Fibroblast of mammary gland (primary cell): ENCODE measurements around the gene LARGE1.

Source experiments
- DNase-seq: peaks from one replicate; pipeline ENCODE4 v3.0.0-alpha.2; 2010; ENCODE audit warnings: low read depth
- H3K4me3 ChIP-seq: 2 replicates; pipeline ENCODE4 v1.5.1; 2011; ENCODE audit warnings: low read depth, mild to moderate bottlenecking, low read length, moderate library complexity; ENCODE audit not compliant: control insufficient read depth
- TF ChIP-seq, protein P1 (sequence below): conservative IDR thresholded peaks from 2 replicates; pipeline ENCODE4 v1.5.1; 2011; ENCODE audit warnings: low read depth, low read length, inconsistent platforms; ENCODE audit not compliant: control insufficient read depth, insufficient read depth

Gene LARGE1

DNA sequence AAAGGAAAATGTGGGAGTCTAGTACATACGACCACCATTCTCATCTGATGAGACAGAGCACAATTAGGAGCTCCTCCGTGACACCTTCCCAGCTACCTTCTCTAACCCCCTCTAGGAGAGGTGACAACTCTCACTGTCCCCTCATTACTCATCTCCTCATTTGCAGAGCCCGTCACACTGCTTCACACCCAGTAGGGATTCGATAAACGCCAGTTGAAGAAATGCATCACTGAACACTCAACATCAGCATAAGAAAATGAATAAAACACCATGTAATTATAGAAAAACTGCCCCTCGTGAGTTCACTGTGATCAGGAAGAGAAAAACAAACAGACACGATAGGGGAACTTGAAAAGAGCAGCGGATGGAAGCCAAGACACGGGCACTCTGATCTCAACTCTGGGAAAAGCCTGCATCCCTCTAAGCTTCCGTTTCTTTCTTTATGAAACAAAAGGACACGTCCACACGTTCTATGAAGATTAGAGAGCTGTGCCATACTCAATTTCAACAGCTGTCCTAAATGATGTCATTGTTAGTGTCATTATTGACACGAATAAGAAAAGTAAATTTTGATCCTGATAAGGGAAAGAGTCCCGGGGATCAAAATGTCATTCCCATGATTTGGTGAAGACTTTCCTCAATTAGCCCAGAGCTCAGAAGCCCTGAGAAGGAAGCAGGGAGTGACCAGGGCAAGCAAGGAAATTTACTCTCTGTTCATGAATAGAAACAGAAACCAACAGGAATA is 356.9 kb downstream of the LARGE1 start:
- TF ChIP-seq, protein P1, sequence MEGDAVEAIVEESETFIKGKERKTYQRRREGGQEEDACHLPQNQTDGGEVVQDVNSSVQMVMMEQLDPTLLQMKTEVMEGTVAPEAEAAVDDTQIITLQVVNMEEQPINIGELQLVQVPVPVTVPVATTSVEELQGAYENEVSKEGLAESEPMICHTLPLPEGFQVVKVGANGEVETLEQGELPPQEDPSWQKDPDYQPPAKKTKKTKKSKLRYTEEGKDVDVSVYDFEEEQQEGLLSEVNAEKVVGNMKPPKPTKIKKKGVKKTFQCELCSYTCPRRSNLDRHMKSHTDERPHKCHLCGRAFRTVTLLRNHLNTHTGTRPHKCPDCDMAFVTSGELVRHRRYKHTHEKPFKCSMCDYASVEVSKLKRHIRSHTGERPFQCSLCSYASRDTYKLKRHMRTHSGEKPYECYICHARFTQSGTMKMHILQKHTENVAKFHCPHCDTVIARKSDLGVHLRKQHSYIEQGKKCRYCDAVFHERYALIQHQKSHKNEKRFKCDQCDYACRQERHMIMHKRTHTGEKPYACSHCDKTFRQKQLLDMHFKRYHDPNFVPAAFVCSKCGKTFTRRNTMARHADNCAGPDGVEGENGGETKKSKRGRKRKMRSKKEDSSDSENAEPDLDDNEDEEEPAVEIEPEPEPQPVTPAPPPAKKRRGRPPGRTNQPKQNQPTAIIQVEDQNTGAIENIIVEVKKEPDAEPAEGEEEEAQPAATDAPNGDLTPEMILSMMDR, result no peak
- no peak overlapping the region for H3K4me3 ChIP-seq
- no peak for DNase-seq

DNA sequence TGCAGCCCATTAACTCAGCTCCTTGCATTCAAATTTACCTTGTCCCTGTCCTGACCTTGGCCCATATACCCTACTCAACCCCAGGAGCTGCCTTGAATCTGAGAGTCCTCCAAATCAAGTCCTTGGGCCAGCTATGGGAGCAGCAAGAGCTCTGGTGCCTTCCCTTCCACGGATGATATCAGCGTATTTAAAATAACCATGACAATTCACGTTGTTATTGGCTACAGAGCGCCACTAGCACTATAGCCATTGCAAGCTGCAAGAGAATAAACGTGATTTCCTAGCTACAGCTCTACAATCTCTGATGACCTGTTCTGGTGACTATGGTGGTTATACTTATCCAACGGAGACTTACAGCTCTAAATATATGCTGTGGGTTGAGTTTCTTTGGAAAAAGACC is 357.8 kb downstream of the LARGE1 start:
- DNase-seq, result no peak
- TF ChIP-seq, protein P1, result no peak
- H3K4me3 ChIP-seq, result no peak overlapping the region

DNA sequence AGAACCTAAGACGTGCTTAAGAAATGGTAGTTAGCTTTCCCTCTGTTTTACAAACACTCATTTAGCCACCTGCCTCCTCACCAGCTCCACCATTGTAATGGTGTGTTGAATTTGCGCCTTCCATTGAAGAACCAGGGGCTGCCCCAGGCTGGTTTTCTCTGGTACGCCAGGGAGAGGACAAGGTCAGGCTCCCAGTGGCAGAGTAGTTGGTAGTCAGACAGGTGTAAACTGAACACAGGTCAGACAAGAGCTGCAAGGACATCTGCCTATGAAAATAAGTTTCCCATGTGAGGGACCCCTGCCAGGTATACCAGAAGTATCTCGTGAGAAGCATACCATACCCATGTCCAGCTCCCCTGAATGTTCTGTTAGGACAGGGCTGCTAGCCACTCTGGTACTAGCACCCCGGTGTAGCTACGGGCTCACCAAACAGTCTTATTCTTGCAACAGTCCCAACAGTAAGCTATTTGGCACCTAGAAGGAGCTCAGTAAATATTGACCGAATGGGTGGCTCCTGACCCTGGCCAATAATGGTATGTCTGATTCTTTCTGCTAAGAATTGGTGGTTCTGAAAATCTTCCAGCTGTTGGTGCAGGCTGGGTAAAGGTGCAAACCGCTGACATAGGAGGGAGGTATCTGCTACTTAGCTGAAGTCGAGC is 359.0 kb downstream of the LARGE1 start:
- DNase-seq, result no peak
- TF ChIP-seq, protein P1, result no peak
- H3K4me3 ChIP-seq, result no peak overlapping the region

- no peak overlapping the region for H3K4me3 ChIP-seq
- TF ChIP-seq, protein P1, result no peak
- DNase-seq, result no peak
Measured at GRCh38 chr22:33557836-33558235, 362.4 kb downstream of the LARGE1 start.

- DNase-seq, result no peak
- TF ChIP-seq, protein P1, result no peak
- H3K4me3 ChIP-seq, result no peak overlapping the region
Measured at GRCh38 chr22:33555814-33556522, 364.3 kb downstream of the LARGE1 start.

DNA sequence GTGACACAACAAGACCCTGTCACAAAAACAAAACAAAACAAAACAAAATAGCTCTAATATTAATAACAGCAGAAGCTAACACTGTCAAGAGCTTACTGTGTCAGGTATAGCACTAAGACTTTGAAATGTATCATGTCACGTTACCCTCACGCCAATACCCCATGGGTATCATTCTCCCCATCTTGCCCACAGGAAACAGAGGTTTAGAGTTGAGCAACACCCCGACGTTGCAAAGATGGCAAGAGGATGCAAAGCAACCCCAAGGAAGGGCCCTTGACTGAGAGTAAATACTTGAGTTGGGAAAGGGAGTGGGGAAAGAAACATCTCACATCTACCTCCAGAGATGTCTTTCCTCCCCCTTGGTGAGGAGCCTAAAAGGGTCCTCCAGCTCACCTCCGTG is 366.8 kb downstream of the LARGE1 start:
- TF ChIP-seq, protein P1, result no peak
- H3K4me3 ChIP-seq, result no peak overlapping the region
- DNase-seq, result no peak
